Measurements from ENCODE around the gene RUFY3.

- TF ChIP-seq CTCF (IDR thresholded peaks at IDR 0.05; ENCODE audit: low read length) (no peak), EZH2 (optimal IDR thresholded peaks at IDR 0.05; ENCODE audit: low read depth, low read length) (no peak)
Measured at GRCh38 chr4:70680934-70681333, 40.8 kb upstream of the RUFY3 start.
